Measurements from ENCODE around the gene THSD4.
"Not testable (repeated sequence)": the region's sequence is repeated elsewhere in the genome, so short reads cannot be mapped to it uniquely, and the experiment has no call there.

THSD4 gene

GRCh38 chr15:71294911-71295602 lies 179.8 kb downstream of the THSD4 start:
- no peak for DNase-seq (ENCODE audit: low read depth)

- DNase-seq (ENCODE audit: low read depth), result no peak
Observed at GRCh38 chr15:71295603-71296314, 180.5 kb downstream of the THSD4 start.

GRCh38 chr15:71296315-71296679 lies 181.0 kb downstream of the THSD4 start:
- no peak for DNase-seq (ENCODE audit: low read depth)

- no peak for DNase-seq (ENCODE audit: low read depth)
Observed at GRCh38 chr15:71301958-71302621, 186.8 kb downstream of the THSD4 start.

GRCh38 chr15:71302861-71303410 lies 187.7 kb downstream of the THSD4 start:
- no peak for DNase-seq (ENCODE audit: low read depth)

GRCh38 chr15:71303977-71304376 lies 188.7 kb downstream of the THSD4 start:
- DNase-seq (ENCODE audit: low read depth), result no peak

- no peak for DNase-seq (ENCODE audit: low read depth)
Observed at GRCh38 chr15:71304681-71305080, 189.4 kb downstream of the THSD4 start.

- DNase-seq (ENCODE audit: low read depth), result no peak
Observed at GRCh38 chr15:71306538-71306937, 191.3 kb downstream of the THSD4 start.

- DNase-seq (ENCODE audit: low read depth), result no peak
Observed at GRCh38 chr15:71312194-71312708, 197.0 kb downstream of the THSD4 start.

- no peak for DNase-seq (ENCODE audit: low read depth)
Observed at GRCh38 chr15:71312731-71313460, 197.6 kb downstream of the THSD4 start.

GRCh38 chr15:71313806-71314205 lies 198.5 kb downstream of the THSD4 start:
- no peak for DNase-seq (ENCODE audit: low read depth)

- DNase-seq (ENCODE audit: low read depth), result no peak
Observed at GRCh38 chr15:71314956-71315537, 199.8 kb downstream of the THSD4 start.

GRCh38 chr15:71316911-71317310 lies 201.6 kb downstream of the THSD4 start:
- no peak for DNase-seq (ENCODE audit: low read depth)

- not testable (repeated sequence) for DNase-seq (ENCODE audit: low read depth)
Observed at GRCh38 chr15:71319424-71319823, 204.2 kb downstream of the THSD4 start.

- no peak for DNase-seq (ENCODE audit: low read depth)
Observed at GRCh38 chr15:71319935-71320334, 204.7 kb downstream of the THSD4 start.

GRCh38 chr15:71323082-71323481 lies 207.8 kb downstream of the THSD4 start:
- DNase-seq (ENCODE audit: low read depth), result no peak

GRCh38 chr15:71323584-71323983 lies 208.3 kb downstream of the THSD4 start:
- DNase-seq (ENCODE audit: low read depth), result no peak

- no peak for DNase-seq (ENCODE audit: low read depth)
Observed at GRCh38 chr15:71325481-71325880, 210.2 kb downstream of the THSD4 start.

- DNase-seq (ENCODE audit: low read depth), result no peak
Observed at GRCh38 chr15:71328453-71328852, 213.2 kb downstream of the THSD4 start.

GRCh38 chr15:71329041-71329440 lies 213.8 kb downstream of the THSD4 start:
- DNase-seq (ENCODE audit: low read depth), result no peak

- no peak for DNase-seq (ENCODE audit: low read depth)
Observed at GRCh38 chr15:71329497-71330260, 214.4 kb downstream of the THSD4 start.
